Motor neuron (in vitro differentiated cells): Measurements from ENCODE around the gene DNAJC21. TPM values are rescaled to one million over a fixed set of nuclear protein-coding genes. Genes with fewer than 3 reads are reported as not detected.
A peak's percentile ranks its signal among the peaks of the same experiment; 100 is the strongest.
"Not testable (repeated sequence)": the region's sequence is repeated elsewhere in the genome, so short reads cannot be mapped to it uniquely, and the experiment has no call there.

Experiments
- ATAC-seq, 8 experiments: fragments of 200-7000 bp; cut with Tn5 transposase; replicated peaks in 6 of 8; 2 replicates each; pipeline ENCODE4 v1.8.0; 2021; ENCODE audit warnings: mild to moderate bottlenecking in 8 of 8, moderate library complexity in 8 of 8
- H3K27ac ChIP-seq, 2 donors: fragments of 250-450 bp; sonication (Bioruptor Pico); 2 replicates each; pipeline ENCODE4 v1.9.0; 2021; ENCODE audit warnings: antibody characterized with exemption in 2 of 2, mild to moderate bottlenecking in 2 of 2, moderate library complexity in 1 of 2
- H3K4me1 ChIP-seq, 2 donors: fragments of 250-450 bp; sonication (Bioruptor Pico); replicated peaks in 1 of 2; 2 replicates each; pipeline ENCODE4 v1.6.1; 2021; ENCODE audit warnings: antibody characterized with exemption in 2 of 2, mild to moderate bottlenecking in 2 of 2, moderate library complexity in 1 of 2
- H3K4me3 ChIP-seq, 5 donors: fragments of 250-450 bp; sonication (Bioruptor Pico); 2 replicates each; pipeline ENCODE4 v1.9.0; 2021; ENCODE audit warnings: antibody characterized with exemption in 5 of 5, mild to moderate bottlenecking in 5 of 5, moderate library complexity in 4 of 5
- WGBS, 10 experiments: fragments of 450-650 bp; shearing (Covaris generic); methylation state at CpG; one replicate each; pipeline ENCODE4 v1.0.0; 2022; 5-methylcytosine and 5-hydroxymethylcytosine counted together
- in situ Hi-C, 9 experiments: fragments of 400-800 bp; cut with MboI; loops; one replicate each; pipeline ENCODE4 v1.15.0; 2021; ENCODE audit warnings: low sequenced_read_pairs in 9 of 9, low pct_unique_long_range_greater_than_20kb in 2 of 9; ENCODE audit not compliant: unreplicated experiment in 9 of 9
- total RNA-seq, 8 experiments: library from RNA; unstranded; fragments of 300-600 nt; gene quantifications; 2 replicates each; pipeline versions ENCODE4 v1.2.3 to v1.2.4, GENCODE V29; 2022

Gene DNAJC21
- total RNA-seq, 8 experiments from 2014 or later = 22.6 to 67.5 (median 31.7) TPM

GRCh38 chr5:34959323-34959722 lies 30.0 kb downstream of the DNAJC21 start:
- H3K27ac ChIP-seq = no peak overlapping the region
- H3K4me1 ChIP-seq = no peaks in the 10 kb centered on the region
- peak in 1 of 8 experiments; percentile 21 for ATAC-seq
- in situ Hi-C loops = loop anchor here in 1 of 9 experiments (25.0 kb wide), 1 partner anchor 978 kb away; the partner anchor contains the start of gene CAPSL
- WGBS, 10 experiments = 63 to 100% (median 100%) methylated on average over 1 of the region's 1 CpG; no CpG with 5 or more reads in 3 of the 10 experiments
- H3K4me3 ChIP-seq = no peak overlapping the region

GRCh38 chr5:34967540-34967939 lies 38.2 kb downstream of the DNAJC21 start:
- no peak for ATAC-seq
- 40 to 100% (median 100%) methylated on average over 1 to 2 of the region's 4 CpGs; no CpG with 5 or more reads in 3 of the 10 experiments for WGBS, 10 experiments
- no peak overlapping the region for H3K4me3 ChIP-seq
- in situ Hi-C loops = loop anchor here in 1 of 9 experiments (25.0 kb wide), 1 partner anchor 970 kb away; the partner anchor contains the start of gene CAPSL
- no peaks in the 10 kb centered on the region for H3K4me1 ChIP-seq
- no peak overlapping the region for H3K27ac ChIP-seq

- no peak for ATAC-seq
- WGBS, 10 experiments = 80 to 100% (median 90%) methylated on average over 1 to 2 of the region's 2 CpGs; no CpG with 5 or more reads in 6 of the 10 experiments
- in situ Hi-C loops = loop anchor here in 1 of 9 experiments (25.0 kb wide), 1 partner anchor 969 kb away; the partner anchor contains the start of gene CAPSL
- Histone ChIP-seq H3K27ac (no peak overlapping the region), H3K4me3 (no peak overlapping the region), H3K4me1 (no peaks in the 10 kb centered on the region)
Measured at GRCh38 chr5:34968258-34968657, 38.9 kb downstream of the DNAJC21 start.

GRCh38 chr5:34970552-34970951 lies 41.2 kb downstream of the DNAJC21 start:
- no peak for ATAC-seq
- Histone ChIP-seq H3K4me3 (no peak overlapping the region), H3K27ac (no peak overlapping the region), H3K4me1 (no peaks in the 10 kb centered on the region)
- 67 to 100% (median 80%) methylated on average over 1 of the region's 1 CpG; no CpG with 5 or more reads in 7 of the 10 experiments for WGBS, 10 experiments
- in situ Hi-C loops = loop anchor here in 1 of 9 experiments (25.0 kb wide), 1 partner anchor 967 kb away; the partner anchor contains the start of gene CAPSL

GRCh38 chr5:34971655-34972054 lies 42.3 kb downstream of the DNAJC21 start:
- in situ Hi-C loops = loop anchor here in 1 of 9 experiments (25.0 kb wide), 1 partner anchor 966 kb away; the partner anchor contains the start of gene CAPSL
- not testable (repeated sequence) for H3K27ac ChIP-seq, ATAC-seq, H3K4me1 ChIP-seq, H3K4me3 ChIP-seq
- WGBS, 10 experiments = 100% methylated on average over 1 of the region's 4 CpGs; no CpG with 5 or more reads in 9 of the 10 experiments

- WGBS, 10 experiments = 75 to 89% (median 83%) methylated on average over 3 to 5 of the region's 5 CpGs; no CpG with 5 or more reads in 4 of the 10 experiments
- peak in 1 of 8 experiments; percentile 47 for ATAC-seq
- no peak overlapping the region for H3K27ac ChIP-seq
- in situ Hi-C loops = no loop called here
- no peaks in the 10 kb centered on the region for H3K4me1 ChIP-seq
- H3K4me3 ChIP-seq = no peak overlapping the region
Measured at GRCh38 chr5:34976347-34976746, 47.0 kb downstream of the DNAJC21 start.

GRCh38 chr5:34977934-34978613 lies 48.7 kb downstream of the DNAJC21 start:
- Histone ChIP-seq H3K4me3 (no peak overlapping the region), H3K4me1 (no peaks in the 10 kb centered on the region), H3K27ac (no peak overlapping the region)
- 40 to 100% (median 91%) methylated on average over 1 to 2 of the region's 2 CpGs; no CpG with 5 or more reads in 1 of the 10 experiments for WGBS, 10 experiments
- in situ Hi-C loops = no loop called here
- no peak for ATAC-seq

- 0 to 100% (median 55%) methylated on average over 1 to 4 of the region's 4 CpGs; no CpG with 5 or more reads in 2 of the 10 experiments for WGBS, 10 experiments
- in situ Hi-C loops = no loop called here
- no peak for ATAC-seq
Measured at GRCh38 chr5:34978681-34979080, 49.3 kb downstream of the DNAJC21 start.

GRCh38 chr5:34982823-34983222 lies 53.5 kb downstream of the DNAJC21 start:
- no peaks in the 10 kb centered on the region for H3K4me1 ChIP-seq
- 70 to 100% (median 81%) methylated on average over 1 to 4 of the region's 4 CpGs; no CpG with 5 or more reads in 3 of the 10 experiments for WGBS, 10 experiments
- in situ Hi-C loops = no loop called here
- no peak for ATAC-seq
- H3K27ac ChIP-seq = no peak overlapping the region
- no peak overlapping the region for H3K4me3 ChIP-seq

More at GRCh38 chr5:34978681-34979080, 49.3 kb downstream of the DNAJC21 start:
- Histone ChIP-seq H3K4me3 (no peak overlapping the region), H3K27ac (no peak overlapping the region), H3K4me1 (no peaks in the 10 kb centered on the region)

GRCh38 chr5:34986965-34987364 lies 57.6 kb downstream of the DNAJC21 start:
- 20 to 80% (median 69%) methylated on average over 1 of the region's 1 CpG; no CpG with 5 or more reads in 4 of the 10 experiments for WGBS, 10 experiments
- no peak for ATAC-seq
- in situ Hi-C loops = no loop called here
- Histone ChIP-seq H3K4me1 (no peaks in the 10 kb centered on the region), H3K27ac (no peak overlapping the region), H3K4me3 (no peak overlapping the region)

- 50 to 100% (median 88%) methylated on average over 1 to 2 of the region's 2 CpGs; no CpG with 5 or more reads in 3 of the 10 experiments for WGBS, 10 experiments
- in situ Hi-C loops = no loop called here
- H3K4me3 ChIP-seq = no peak overlapping the region
- no peak for ATAC-seq
- H3K27ac ChIP-seq = no peak overlapping the region
- H3K4me1 ChIP-seq = no peaks in the 10 kb centered on the region
Measured at GRCh38 chr5:34991486-34992238, 62.3 kb downstream of the DNAJC21 start.

- ATAC-seq = no peak
- WGBS, 10 experiments = 20 to 88% (median 77%) methylated on average over 1 to 7 of the region's 8 CpGs; no CpG with 5 or more reads in 2 of the 10 experiments
- in situ Hi-C loops = no loop called here
Measured at GRCh38 chr5:34993951-34994350, 64.6 kb downstream of the DNAJC21 start.

GRCh38 chr5:34996261-34996660 lies 66.9 kb downstream of the DNAJC21 start:
- no peaks in the 10 kb centered on the region for H3K4me1 ChIP-seq
- WGBS, 10 experiments = 43 to 100% (median 81%) methylated on average over 1 to 2 of the region's 2 CpGs; no CpG with 5 or more reads in 4 of the 10 experiments
- ATAC-seq = no peak
- no peak overlapping the region for H3K27ac ChIP-seq
- no peak overlapping the region for H3K4me3 ChIP-seq
- in situ Hi-C loops = no loop called here

More at GRCh38 chr5:34993951-34994350, 64.6 kb downstream of the DNAJC21 start:
- Histone ChIP-seq H3K4me3 (no peak overlapping the region), H3K27ac (no peak overlapping the region), H3K4me1 (no peaks in the 10 kb centered on the region)
